GM18951 (cell line): ENCODE results near the gene SUN5.
"Not testable (repeated sequence)": the region's sequence is repeated elsewhere in the genome, so short reads cannot be mapped to it uniquely, and the experiment has no call there.

Experiments
- POLR2A ChIP-seq: IDR thresholded peaks from 4 replicates; pipeline ENCODE4 v1.6.1; 2011; ENCODE audit warnings: mild to moderate bottlenecking; ENCODE audit not compliant: insufficient read length, insufficient read depth; ENCODE audit errors: extremely low read depth
- in situ Hi-C: fragments of 300-500 bp; cut with MboI; formaldehyde crosslinking; loops from one replicate; pipeline ENCODE4 v1.12.0; 2022; ENCODE audit warnings: low sequenced_read_pairs, mixed read lengths, inconsistent platforms; ENCODE audit not compliant: unreplicated experiment

The SUN5 gene, protein sequence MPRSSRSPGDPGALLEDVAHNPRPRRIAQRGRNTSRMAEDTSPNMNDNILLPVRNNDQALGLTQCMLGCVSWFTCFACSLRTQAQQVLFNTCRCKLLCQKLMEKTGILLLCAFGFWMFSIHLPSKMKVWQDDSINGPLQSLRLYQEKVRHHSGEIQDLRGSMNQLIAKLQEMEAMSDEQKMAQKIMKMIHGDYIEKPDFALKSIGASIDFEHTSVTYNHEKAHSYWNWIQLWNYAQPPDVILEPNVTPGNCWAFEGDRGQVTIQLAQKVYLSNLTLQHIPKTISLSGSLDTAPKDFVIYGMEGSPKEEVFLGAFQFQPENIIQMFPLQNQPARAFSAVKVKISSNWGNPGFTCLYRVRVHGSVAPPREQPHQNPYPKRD

GRCh38 chr20:33004141-33004751 is at the start of gene SUN5:
Gene SUN5, minus strand, starts transcription at chr20:33004433. Its CDS starts 93 bp downstream, at chr20:33004340.
- no peak for TF ChIP-seq POLR2A
- in situ Hi-C loops: no loop called here

- in situ Hi-C loops: no loop called here
- no peak for TF ChIP-seq POLR2A
These were observed 49.3 kb upstream of the SUN5 start, which contains the start of gene BPIFB3 for GRCh38 chr20:33053291-33054106. Gene BPIFB3, plus strand, starts transcription at chr20:33053903. Its CDS starts 1,533 bp downstream, at chr20:33055436.

- TF ChIP-seq POLR2A: no peak
- in situ Hi-C loops: no loop called here
These were observed 47.1 kb upstream of the SUN5 start for GRCh38 chr20:33051333-33051732.

DNA sequence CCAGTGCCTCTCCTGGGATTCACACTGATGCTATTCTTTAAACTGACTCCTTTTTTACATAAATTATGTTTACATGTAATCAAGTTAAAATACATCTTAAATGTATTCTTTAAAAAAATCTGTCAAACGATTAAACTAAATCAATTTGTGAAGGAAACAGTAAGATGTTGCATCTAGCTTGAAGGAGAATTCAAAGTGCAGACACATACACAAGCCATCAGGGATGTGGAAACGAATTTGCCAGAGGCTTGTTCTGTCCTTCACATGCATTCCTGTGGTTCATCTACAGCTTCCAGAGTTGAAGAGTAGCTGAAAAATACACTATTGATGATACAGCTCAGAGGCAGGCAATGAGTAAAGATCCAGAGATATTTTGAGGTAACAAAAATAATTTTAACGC is 42.2 kb upstream of the SUN5 start:
- in situ Hi-C loops: no loop called here
- no peak for TF ChIP-seq POLR2A

DNA sequence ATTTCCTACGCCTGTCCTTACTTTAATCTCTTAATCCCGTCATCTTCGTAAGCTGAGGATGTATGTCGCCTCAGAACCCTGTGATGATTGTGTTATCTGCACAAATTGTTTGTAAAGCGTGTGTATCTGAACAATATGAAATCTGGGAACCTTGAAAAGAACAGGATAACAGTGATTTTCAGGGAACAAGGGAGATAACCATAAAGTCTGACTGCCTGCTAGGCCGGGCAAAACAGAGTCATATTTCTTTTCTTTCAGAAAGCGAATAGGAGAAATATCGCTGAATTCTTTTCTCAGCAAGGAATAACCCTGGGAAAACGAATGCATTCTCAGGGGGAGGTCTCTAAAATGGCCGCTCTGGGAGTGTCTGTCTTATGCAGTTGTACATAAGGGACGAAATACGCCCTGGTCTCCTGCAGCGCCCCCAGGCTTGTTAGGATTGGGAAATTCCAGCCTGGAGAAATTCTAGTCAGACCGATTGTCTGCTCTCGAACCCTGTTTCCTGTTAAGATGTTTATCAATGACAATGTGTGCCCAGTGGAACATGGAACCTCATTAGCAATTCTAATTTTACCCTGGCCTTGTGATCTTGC is 41.0 kb upstream of the SUN5 start:
- in situ Hi-C loops: not testable (repeated sequence)

- in situ Hi-C loops: no loop called here
These were observed 39.5 kb upstream of the SUN5 start for GRCh38 chr20:33043731-33044181.

DNA sequence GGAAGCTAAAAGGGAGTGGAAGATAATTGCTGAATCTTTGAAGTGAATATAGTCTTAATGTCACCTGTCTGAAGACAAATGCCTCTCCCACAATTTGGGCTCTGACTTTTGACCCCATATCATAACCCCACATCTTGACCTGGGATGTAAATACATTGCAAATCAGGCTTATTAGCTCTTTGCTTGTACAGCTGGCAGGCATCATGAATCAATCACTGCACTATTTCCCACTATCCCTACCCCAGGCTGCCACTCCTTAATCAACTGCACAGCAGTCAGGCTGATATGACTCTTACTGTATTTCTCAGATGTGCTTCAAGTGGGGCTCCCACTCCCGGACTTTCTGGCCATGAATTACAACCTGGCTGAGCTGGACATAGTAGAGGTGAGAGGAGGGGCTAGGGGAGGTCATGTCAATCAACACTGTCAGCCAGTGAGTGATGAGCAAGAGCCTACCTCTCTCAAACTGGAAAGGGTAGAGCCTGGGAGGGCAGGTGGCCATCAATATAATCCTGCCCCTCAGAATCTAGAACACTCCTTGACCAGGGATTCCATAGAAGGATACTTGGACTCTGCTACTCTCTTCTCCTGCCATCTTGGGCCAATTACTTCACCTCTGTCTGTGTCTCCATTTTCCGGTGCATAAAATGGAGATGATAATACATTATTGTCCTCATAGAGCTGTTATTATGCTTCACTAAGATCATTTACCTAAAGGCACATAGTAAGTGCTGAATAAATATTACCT is 38.9 kb upstream of the SUN5 start:
- in situ Hi-C loops: no loop called here
- no peak for TF ChIP-seq POLR2A

More at GRCh38 chr20:33043731-33044181, 39.5 kb upstream of the SUN5 start:
- no peak for TF ChIP-seq POLR2A

GRCh38 chr20:33042430-33042829 is 38.2 kb upstream of the SUN5 start:
- TF ChIP-seq POLR2A: no peak
- in situ Hi-C loops: no loop called here

- no peak for TF ChIP-seq POLR2A
- in situ Hi-C loops: no loop called here
These were observed 34.0 kb upstream of the SUN5 start for GRCh38 chr20:33038243-33038642.

DNA sequence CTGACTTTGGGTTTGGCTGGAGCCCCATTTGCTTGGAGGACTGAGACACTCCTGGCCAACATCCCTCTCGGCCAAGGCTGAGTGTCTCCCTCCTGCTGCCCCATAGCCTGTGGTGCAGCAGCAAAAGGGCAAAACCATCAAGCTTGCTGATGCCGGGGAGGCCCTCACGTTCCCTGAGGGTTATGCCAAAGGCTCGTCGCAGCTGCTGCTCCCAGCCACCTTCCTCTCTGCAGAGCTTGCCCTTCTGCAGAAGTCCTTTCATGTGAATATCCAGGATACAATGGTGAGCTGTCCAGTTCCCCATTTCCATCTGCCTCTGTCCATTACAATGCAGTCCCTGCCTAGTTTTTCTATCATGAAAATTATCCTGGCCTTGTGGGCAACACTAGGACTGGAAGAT is 33.2 kb upstream of the SUN5 start:
- in situ Hi-C loops: no loop called here
- no peak for TF ChIP-seq POLR2A

GRCh38 chr20:33034901-33035492 is 30.8 kb upstream of the SUN5 start:
- in situ Hi-C loops: no loop called here
- TF ChIP-seq POLR2A: no peak

GRCh38 chr20:33034115-33034514 is 29.9 kb upstream of the SUN5 start:
- in situ Hi-C loops: no loop called here
- TF ChIP-seq POLR2A: no peak
